ENCODE data around the gene MYL5. TPM values are rescaled to one million over a fixed set of nuclear protein-coding genes. Genes with fewer than 3 reads are reported as not detected.

Gene MYL5
- total RNA-seq, 6 experiments from 2014 or later = 14.2 to 23.0 (median 18.8) TPM

DNA sequence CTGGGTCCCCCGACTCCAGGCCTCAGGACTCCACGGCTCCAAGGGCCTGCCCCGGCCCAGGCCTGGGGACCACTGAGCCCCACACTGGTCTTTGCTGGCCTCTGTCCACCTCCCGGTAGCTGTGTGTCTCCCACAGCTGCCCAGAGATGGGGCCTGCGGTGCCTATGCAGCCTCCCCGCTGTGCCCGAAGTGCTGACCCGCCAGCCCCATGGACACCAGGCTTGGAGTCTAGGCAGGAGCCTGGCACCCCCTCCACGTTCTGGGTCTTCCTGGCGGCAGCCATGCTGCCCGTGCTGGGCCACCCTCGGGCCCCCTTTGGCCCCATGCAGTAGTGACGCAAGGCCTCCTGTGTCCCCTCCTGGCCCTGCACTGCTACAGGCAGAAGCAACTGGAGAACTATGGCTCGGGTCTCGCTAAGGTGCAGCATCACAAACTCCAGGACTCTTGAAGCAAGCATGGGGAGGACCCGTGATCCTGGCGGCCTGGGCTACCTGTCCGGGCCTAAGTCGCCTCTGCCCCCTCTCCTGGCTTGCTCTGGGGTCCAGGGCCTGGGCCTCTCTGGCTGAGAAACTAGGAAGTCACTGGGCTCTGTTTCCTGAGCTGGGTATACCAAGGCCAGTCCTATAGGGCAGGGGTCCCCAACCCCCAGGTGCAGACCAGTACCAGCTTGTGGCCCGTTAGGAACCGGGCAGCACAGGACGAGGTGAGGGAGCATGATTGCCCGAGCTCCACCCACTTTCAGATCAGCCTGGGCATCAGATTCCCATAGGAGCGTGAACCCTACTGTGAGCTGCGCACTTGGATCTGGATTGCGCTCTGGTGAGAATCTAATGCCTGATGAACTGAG, 917 bp downstream of the MYL5 start:
- H3K4me1 Mint-ChIP-seq (ENCODE audit: low read depth) = peaks cover 9% of the 10 kb centered on the region
- peak overlapping the region; percentile 91 for H3K4me3 Mint-ChIP-seq
- H3K27me3 Mint-ChIP-seq (ENCODE audit: insufficient read depth) = no peaks in the 10 kb centered on the region
- H3K36me3 Mint-ChIP-seq (ENCODE audit: low read depth) = peaks cover 21% of the 10 kb centered on the region
- DNase-seq = peak; percentile 14
- peak overlapping the region; percentile 75 for H3K27ac Mint-ChIP-seq
- no peaks in the 10 kb centered on the region for H3K9me3 Mint-ChIP-seq
- no peak for TF ChIP-seq CTCF (IDR thresholded peaks at IDR 0.05)

DNA sequence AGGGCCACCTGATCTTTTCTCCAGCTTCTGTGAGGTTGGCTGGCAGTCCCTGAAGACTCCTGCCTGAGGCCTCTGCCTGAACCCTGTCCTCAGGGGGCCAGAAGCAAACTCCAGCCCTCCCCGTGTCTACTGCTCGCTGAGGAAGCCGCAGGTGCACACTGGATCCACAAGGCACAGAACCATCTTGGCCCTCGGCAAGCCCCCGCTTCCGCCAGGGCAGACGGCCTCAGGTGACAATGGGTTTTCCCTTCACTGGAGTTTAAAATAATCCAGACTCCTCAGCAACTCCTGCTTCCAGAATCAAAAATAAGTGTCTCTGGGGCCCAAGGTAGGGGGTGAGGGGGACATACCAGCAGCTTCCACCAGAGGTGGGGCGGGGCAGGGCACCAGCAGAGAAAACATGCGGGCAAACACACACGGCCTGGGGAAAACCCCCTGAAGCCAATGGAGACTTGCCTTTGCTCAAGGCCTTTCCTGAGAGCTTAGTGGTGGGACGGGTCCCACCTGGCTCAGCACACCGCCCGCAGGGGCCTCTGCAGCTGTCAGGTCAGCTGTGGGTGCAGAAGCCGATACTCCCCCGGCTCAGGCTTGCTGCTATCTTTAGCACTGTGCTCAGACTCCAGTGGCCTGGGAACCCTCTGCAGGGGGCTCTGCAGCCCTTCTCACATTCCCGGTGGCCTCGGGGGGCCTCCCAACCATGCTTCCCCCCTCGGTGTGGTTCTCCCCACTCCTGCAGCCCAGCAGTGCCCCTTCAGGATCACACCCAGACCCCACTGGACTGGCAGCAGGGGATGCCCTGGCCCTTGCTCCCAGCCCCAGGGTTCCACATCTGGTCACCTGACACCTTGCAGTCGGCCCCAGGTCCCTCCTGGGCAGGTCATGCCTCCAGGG, 1.9 kb downstream of the MYL5 start:
- Mint-ChIP-seq H3K4me3 (no peak overlapping the region; the same call in 1 of the 2 replicates), H3K4me1 (ENCODE audit: low read depth) (peaks cover 9% of the 10 kb centered on the region), H3K27me3 (ENCODE audit: insufficient read depth) (no peaks in the 10 kb centered on the region), H3K27ac (no peak overlapping the region), H3K36me3 (ENCODE audit: low read depth) (peaks cover 12% of the 10 kb centered on the region), H3K9me3 (no peaks in the 10 kb centered on the region)
- no peak for TF ChIP-seq CTCF (IDR thresholded peaks at IDR 0.05)
- no peak for DNase-seq

GRCh38 chr4:676871-677235, 2.5 kb downstream of the MYL5 start:
- no peak overlapping the region for H3K4me3 Mint-ChIP-seq
- peaks cover 9% of the 10 kb centered on the region for H3K4me1 Mint-ChIP-seq (ENCODE audit: low read depth)
- H3K27ac Mint-ChIP-seq = no peak overlapping the region
- H3K36me3 Mint-ChIP-seq (ENCODE audit: low read depth) = peaks cover 8% of the 10 kb centered on the region
- no peaks in the 10 kb centered on the region for H3K27me3 Mint-ChIP-seq (ENCODE audit: insufficient read depth)
- DNase-seq = no peak
- no peaks in the 10 kb centered on the region for H3K9me3 Mint-ChIP-seq
- TF ChIP-seq CTCF (IDR thresholded peaks at IDR 0.05) = no peak

DNA sequence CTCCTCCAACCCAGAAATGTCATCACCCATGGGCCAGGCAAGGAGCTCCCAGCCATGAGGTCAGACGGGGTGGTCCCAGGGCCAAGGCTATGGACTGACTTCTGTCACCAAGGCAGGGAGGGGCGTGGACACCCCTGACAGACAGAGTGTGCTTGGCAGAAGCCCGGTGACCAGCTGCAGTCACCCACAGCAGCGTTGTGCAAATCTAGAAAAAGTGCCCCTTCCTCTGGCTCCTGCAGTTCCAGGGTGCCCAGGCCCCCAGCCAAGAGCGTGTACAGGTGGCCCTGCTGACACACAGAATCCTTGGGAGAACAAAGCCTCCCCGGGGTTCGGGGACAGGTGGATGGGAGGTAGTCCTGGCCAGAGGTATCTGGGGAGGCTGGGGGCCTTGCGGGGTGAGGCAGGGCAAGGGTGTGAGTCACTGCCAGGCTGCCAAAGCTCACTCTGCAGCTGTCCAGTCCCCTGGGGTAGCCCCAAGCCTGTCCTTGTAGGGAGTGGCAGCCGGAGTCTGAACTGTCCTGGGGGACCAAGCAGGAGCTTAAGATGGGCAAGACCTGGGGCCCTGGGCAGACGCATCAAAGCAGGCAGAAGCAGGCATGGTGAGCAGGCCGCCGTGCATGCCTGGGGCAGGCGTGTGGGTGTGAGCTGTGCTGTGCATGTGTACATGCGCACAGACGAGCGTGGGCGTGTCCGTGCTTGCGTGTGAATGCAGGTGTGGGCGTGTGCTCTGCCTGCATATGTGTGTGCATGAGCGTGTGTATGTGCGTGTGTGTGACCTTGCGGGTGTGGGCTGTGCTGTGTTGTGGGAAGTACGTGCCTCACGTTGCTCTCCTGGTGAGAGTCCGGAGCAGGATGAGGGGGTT, 3.3 kb downstream of the MYL5 start:
- H3K36me3 Mint-ChIP-seq (ENCODE audit: low read depth) = peaks cover 8% of the 10 kb centered on the region
- no peak overlapping the region for H3K4me3 Mint-ChIP-seq
- DNase-seq = no peak
- TF ChIP-seq CTCF (IDR thresholded peaks at IDR 0.05) = no peak
- H3K27ac Mint-ChIP-seq = no peak overlapping the region
- peaks cover 9% of the 10 kb centered on the region for H3K4me1 Mint-ChIP-seq (ENCODE audit: low read depth)
- H3K27me3 Mint-ChIP-seq (ENCODE audit: insufficient read depth) = no peaks in the 10 kb centered on the region
- no peaks in the 10 kb centered on the region for H3K9me3 Mint-ChIP-seq
